Measurements from ENCODE around the gene SF1. TPM values are rescaled to one million over a fixed set of nuclear protein-coding genes. Genes with fewer than 3 reads are reported as not detected.

Gene SF1
- total and polyA plus RNA-seq, 2 of the 4 experiments (the other 2 are of a cell fraction) = 56.8 to 88.0 TPM

DNA sequence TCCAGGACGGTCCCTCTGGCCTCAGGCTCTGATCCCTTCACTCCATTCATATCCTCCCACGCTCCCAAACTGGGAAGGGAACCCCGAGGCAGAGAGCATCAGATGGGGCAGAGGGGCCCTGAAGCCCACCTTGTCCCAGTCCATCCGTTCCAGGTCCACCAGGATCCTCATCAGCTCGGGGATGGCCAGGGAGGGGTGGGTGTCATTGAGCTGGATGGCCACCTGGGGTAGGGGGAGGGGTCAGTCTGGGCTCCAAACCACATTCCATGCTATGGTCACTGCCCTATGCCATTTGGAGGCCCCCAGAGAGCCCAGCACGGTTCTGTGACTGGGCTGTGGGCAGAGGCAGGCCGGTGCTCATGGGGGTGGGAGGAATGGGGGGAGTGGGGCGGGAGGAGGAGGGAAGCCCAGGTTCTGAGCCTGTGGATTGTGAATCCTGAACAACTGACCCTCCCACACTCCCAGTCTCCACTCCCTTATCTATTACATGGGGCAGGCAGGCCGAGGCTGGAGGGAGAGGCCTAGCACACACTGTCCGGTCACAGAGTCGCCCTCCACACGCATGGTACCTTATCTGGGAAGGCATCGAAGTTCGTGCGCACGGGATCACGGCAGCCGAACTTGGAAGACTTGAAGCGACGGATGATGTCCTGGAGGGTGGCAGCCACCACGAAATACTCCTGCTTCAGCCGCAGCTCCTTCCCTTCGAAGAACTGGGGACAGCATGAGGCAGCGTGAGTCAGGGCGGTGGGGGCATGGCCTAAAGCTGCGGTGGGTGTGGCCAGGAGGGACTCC, 24.0 kb downstream of the SF1 start:
- Histone ChIP-seq H3K9me3 (ENCODE audit: control insufficient read depth, insufficient read depth, low read length) (no peaks in the 10 kb centered on the region), H3K9ac (ENCODE audit: low read depth, low read length) (no peak overlapping the region), H4K20me1 (ENCODE audit: insufficient read depth, low read length) (peaks cover 5% of the 10 kb centered on the region; the same call in 1 of the 2 replicates), H2BK5ac (ENCODE audit: low read depth, low read length, poor library complexity, severe bottlenecking) (no peak overlapping the region), H4K8ac (ENCODE audit: low read depth in 2 of 2, low read length in 2 of 2) (no peak overlapping the region), H3K27ac (ENCODE audit: insufficient read depth, low read length) (no peak overlapping the region), H2AFZ (replicated peaks; ENCODE audit: low read length, poor library complexity) (no peak overlapping the region), H3K4me3 (ENCODE audit: insufficient read depth, low read depth, low read length) (no peak overlapping the region), H3K79me1 (ENCODE audit: low read depth in 1 of 2, low read length in 2 of 2) (no peaks in the 10 kb centered on the region), H3K4me2 (ENCODE audit: low read depth, low read length) (no peak overlapping the region), H3K23ac (ENCODE audit: low read depth, low read length) (no peak overlapping the region), H4K5ac (ENCODE audit: low read depth, low read length) (no peak overlapping the region), H2BK120ac (ENCODE audit: low read depth, low read length) (no peak overlapping the region), H3K9me1 (ENCODE audit: insufficient read depth, low read length) (no peaks in the 10 kb centered on the region), H3K4ac (ENCODE audit: low read depth, low read length) (no peak overlapping the region), H3K56ac (ENCODE audit: extremely low read depth, insufficient read depth, low read length) (no peak overlapping the region), H4K91ac (ENCODE audit: insufficient read depth, low read depth, low read length) (no peak overlapping the region), H2BK20ac (ENCODE audit: low read depth, low read length) (no peak overlapping the region), H2AK9ac (replicated peaks; ENCODE audit: low read depth, low read length, poor library complexity) (no peak overlapping the region), H2AK5ac (ENCODE audit: low read depth, low read length) (no peak overlapping the region), H3K18ac (ENCODE audit: low read depth, low read length) (no peak overlapping the region), H2BK15ac (ENCODE audit: low read depth, low read length) (no peak overlapping the region), H3K27me3 (ENCODE audit: control insufficient read depth, insufficient read depth, low read length) (no peaks in the 10 kb centered on the region), H3K14ac (replicated peaks; ENCODE audit: low read depth, low read length) (no peak overlapping the region), H3K4me1 (ENCODE audit: control insufficient read depth, insufficient read depth, low read length) (no peaks in the 10 kb centered on the region), H3K36me3 (ENCODE audit: control insufficient read depth, insufficient read depth, low read length) (no peaks in the 10 kb centered on the region)
- BruUV-seq (replicated peaks) = no TSS peak
- 73% methylated on average over 14 of the region's 26 CpGs; no CpG with 5 or more reads in 1 of the 2 experiments for WGBS, 2 experiments (ENCODE audit: extremely low coverage in 2 of 2, insufficient read length in 1 of 2)
- in situ Hi-C loops (cut with MboI; ENCODE audit: low sequenced_read_pairs) (no loop called here), dilution Hi-C loops (cut with HindIII; ENCODE audit: low sequenced_read_pairs, unreplicated experiment) (no loop called here), intact Hi-C loops (cut with micrococcal nuclease) (no loop called here)
- no peak for ATAC-seq (ENCODE audit: low read depth)
- ChIA-PET CTCF (no interaction called here), POLR2A (ENCODE audit: unreplicated experiment) (no interaction called here)
- TF ChIP-seq, protein P1, sequence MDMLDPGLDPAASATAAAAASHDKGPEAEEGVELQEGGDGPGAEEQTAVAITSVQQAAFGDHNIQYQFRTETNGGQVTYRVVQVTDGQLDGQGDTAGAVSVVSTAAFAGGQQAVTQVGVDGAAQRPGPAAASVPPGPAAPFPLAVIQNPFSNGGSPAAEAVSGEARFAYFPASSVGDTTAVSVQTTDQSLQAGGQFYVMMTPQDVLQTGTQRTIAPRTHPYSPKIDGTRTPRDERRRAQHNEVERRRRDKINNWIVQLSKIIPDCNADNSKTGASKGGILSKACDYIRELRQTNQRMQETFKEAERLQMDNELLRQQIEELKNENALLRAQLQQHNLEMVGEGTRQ (IDR thresholded peaks at IDR 0.05; ENCODE audit: low read depth, low read length) = no peak
- no peak for TF ChIP-seq BHLHE40 (IDR thresholded peaks at IDR 0.05; ENCODE audit: low read depth, low read length)
- TF ChIP-seq, protein P2, sequence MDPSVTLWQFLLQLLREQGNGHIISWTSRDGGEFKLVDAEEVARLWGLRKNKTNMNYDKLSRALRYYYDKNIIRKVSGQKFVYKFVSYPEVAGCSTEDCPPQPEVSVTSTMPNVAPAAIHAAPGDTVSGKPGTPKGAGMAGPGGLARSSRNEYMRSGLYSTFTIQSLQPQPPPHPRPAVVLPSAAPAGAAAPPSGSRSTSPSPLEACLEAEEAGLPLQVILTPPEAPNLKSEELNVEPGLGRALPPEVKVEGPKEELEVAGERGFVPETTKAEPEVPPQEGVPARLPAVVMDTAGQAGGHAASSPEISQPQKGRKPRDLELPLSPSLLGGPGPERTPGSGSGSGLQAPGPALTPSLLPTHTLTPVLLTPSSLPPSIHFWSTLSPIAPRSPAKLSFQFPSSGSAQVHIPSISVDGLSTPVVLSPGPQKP (IDR thresholded peaks at IDR 0.05; ENCODE audit: borderline replicate concordance, low read depth, low read length) = no peak
- TF ChIP-seq CHD1 (IDR thresholded peaks at IDR 0.05; ENCODE audit: low read depth, low read length) = no peak
- no peak for TF ChIP-seq NFE2L2 (IDR thresholded peaks at IDR 0.05; ENCODE audit: low read depth, low read length)
- TF ChIP-seq SMC3 (IDR thresholded peaks at IDR 0.05; ENCODE audit: low read depth, low read length) = no peak
- no peak for TF ChIP-seq MXI1 (IDR thresholded peaks at IDR 0.05; ENCODE audit: borderline replicate concordance, low read depth, low read length)
- TF ChIP-seq CEBPB (IDR thresholded peaks at IDR 0.05; ENCODE audit: low read depth, low read length) = no peak
- TF ChIP-seq FOS (IDR thresholded peaks at IDR 0.05; ENCODE audit: low read depth, low read length) = no peak
- no peak for TF ChIP-seq POLR2A (IDR thresholded peaks at IDR 0.05; ENCODE audit: low read depth, low read length)
- no peak for TF ChIP-seq RAD21 (IDR thresholded peaks at IDR 0.05; ENCODE audit: low read length)
- TF ChIP-seq MAFK (IDR thresholded peaks at IDR 0.05; ENCODE audit: low read depth, low read length) = no peak
- TF ChIP-seq MAZ (IDR thresholded peaks at IDR 0.05; ENCODE audit: borderline replicate concordance, low read depth, low read length) = no peak
- no peak for TF ChIP-seq RFX5 (IDR thresholded peaks at IDR 0.05; ENCODE audit: low read depth, low read length)
- no peak for DNase-seq
